Ramos (cell line): ENCODE data around the gene FYN.

Experiments used
- in situ Hi-C: fragments of 300-500 bp; cut with MboI; formaldehyde crosslinking; loops from one replicate; pipeline ENCODE4 v1.14.3; 2022; ENCODE audit warnings: low sequenced_read_pairs; ENCODE audit not compliant: unreplicated experiment

FYN gene

DNA sequence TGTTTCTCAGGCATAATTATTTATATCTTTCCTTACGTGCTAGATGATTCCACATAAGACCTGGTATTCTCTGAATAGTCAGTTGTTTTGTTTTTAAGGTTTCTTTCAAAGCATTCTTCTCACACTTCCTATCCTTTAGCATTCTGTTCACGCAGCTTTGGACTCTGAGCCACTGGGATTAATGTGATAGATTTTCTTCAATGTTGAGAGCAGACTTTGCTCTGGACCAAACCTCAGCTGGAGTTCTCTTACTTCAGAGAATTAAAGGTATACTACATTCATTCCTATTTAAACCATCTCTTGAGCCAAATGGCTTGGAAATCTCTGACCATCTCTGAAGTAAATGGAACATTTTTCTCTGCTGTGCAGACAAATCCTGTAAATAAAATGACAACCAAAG, 196.9 kb downstream of the FYN start:
- in situ Hi-C loops: no loop called here

DNA sequence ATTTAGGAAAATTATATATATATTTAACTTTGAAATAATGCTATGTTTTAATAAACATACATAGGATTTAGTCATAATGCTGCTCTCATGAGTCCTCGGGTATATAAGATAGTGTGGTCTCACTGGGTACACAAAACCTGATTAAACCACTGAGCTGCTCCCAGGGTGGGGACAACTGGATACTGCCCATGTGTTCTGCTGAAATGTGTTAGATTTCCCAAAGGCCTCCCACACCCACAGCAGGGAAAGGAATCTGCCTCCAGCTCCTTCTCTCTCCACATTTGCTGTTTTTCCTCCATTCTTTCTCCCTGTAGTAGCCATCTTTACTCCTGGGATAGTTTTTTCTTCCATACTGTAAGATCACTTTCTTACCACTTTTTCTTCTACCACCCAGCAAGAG, 198.4 kb downstream of the FYN start:
- in situ Hi-C loops: no loop called here

GRCh38 chr6:111674413-111674812, 198.8 kb downstream of the FYN start:
- in situ Hi-C loops: no loop called here

DNA sequence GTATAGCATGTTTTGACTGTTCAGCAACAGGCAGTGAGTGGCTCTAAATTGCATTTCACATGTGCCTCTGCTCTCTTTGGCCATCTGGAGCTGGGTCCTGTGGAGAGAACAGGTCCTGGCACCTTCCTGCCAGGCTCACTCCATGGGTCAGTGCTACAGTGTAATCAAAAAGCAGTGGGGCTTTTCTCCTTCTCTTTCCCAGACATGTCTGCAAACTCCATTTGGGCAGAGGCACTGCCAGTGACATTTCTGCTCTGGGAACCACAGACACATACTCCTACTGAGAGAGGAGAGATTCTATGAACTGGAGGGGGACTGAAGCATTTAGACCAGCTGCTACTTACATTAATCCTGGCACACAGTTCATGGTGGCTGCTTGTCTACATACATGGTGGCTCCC, 199.3 kb downstream of the FYN start:
- in situ Hi-C loops: no loop called here

GRCh38 chr6:111673532-111673931, 199.7 kb downstream of the FYN start:
- in situ Hi-C loops: no loop called here

DNA sequence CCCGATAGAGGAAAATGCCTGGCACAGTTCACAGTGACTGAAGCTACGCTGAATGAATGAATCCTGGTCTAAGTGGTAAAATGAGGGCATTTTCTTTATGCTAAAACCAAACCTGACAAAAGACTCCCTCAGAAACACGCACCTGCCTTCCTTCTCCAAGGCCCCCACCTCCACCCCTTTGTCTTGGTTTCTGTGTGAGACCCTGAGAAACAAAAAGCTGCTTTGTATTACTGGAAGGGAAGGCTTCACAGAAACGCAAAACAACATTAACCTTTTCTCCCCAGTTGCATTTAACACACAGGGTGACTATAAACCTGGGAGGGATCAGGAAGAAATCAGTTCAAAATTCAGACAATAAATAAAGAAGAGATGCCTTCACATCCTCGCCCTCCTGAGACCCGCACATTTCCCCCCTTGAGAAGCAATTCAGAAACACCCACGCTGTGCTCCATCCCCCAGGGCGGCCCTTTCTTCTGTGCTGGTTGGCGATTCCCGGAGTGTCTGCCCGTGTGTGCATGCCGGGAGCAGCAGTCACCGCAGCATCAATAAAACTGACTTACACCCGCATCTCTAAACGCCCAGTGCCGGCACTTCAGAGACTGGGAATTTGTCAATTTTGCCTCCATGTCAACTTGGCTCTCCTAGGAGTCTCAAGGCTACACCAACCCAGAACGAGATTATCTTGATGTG, 200.3 kb downstream of the FYN start:
- in situ Hi-C loops: no loop called here

GRCh38 chr6:111669326-111669725, 203.9 kb downstream of the FYN start:
- in situ Hi-C loops: no loop called here

GRCh38 chr6:111668410-111668809, 204.8 kb downstream of the FYN start:
- in situ Hi-C loops: no loop called here

DNA sequence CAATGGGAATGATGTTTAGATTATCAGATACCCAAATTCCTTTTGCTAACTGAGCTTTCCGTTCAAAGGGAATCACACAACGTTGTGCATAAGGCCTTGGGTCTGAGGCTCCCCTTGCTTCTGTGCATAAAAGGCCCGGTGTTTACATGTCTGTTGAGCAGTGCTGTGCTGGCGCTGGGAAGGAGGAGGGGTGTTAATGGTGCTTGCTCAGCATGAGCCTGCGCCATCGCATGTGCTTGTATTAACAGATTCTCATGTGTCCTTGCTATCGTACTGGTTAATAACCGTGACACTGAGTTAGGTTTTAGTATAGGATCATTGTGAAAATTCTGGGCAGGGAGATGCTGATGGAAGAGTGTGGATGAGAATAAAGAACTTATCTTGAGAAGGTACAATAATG, 205.3 kb downstream of the FYN start:
- in situ Hi-C loops: no loop called here

DNA sequence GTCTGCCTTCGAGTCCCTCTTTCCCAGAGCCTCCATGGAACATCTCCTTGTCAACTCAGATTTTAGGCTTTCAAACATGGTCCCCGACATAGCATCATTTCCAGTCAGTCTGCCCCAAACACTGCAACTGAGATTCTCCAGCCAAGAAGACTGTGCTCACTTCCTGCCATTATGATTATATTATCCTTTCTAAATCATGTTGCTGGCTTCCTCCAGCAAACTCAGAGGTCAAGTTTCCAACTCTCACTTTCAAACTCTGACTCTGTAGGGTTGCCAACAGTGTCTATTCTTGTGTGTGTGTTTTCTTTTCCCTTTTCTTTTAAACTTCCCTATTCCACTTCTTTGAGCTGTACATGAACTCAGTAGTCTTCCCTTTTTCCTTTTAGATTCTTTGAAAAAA, 206.4 kb downstream of the FYN start:
- in situ Hi-C loops: no loop called here

GRCh38 chr6:111664565-111665030, 208.7 kb downstream of the FYN start:
- in situ Hi-C loops: no loop called here

DNA sequence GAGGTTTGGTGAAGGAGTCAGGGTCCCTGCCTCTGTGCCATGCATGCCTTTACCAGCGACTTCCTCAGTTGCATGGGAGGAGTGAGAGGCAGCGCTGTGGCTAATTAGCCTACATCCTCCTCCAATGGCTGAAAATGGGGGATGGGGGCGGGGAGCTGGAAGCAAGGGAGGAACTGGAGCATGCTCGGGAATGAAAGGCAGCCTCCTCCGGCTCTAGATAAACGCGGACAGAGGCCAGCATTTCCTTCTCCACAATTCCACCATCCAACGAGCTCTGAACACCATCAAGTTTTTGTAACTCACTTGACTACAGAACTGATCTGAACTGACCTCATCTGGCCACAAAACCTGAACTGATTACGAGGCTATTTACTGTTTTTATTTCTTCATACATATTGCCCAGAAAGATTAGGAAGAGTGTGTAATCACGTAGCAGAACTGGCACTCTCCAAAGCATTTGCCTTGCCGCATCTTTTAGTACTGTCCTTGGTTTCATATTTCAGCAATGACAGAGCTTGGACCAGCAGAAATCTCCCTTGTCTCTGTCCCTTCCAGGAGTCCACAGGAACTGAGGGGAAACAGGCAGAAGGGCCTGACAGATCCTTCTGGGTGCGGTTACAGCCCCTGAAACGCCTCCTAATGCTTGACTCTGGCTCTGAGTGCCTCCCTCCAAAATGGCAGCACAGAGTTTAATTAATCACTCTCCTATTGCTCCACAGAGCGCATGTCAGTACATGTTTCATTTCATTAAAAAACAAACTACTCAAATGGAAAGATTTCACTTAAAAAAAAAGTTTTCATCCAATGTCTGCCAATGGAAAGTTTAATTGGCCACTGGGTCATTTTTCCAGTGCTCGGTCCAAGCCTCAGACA, 209.3 kb downstream of the FYN start:
- in situ Hi-C loops: no loop called here

GRCh38 chr6:111662794-111663593, 210.3 kb downstream of the FYN start:
- in situ Hi-C loops: no loop called here

- in situ Hi-C loops: no loop called here
Measured at GRCh38 chr6:111662072-111662793, 211.0 kb downstream of the FYN start.

- in situ Hi-C loops: no loop called here
Measured at GRCh38 chr6:111661541-111662061, 211.7 kb downstream of the FYN start.

DNA sequence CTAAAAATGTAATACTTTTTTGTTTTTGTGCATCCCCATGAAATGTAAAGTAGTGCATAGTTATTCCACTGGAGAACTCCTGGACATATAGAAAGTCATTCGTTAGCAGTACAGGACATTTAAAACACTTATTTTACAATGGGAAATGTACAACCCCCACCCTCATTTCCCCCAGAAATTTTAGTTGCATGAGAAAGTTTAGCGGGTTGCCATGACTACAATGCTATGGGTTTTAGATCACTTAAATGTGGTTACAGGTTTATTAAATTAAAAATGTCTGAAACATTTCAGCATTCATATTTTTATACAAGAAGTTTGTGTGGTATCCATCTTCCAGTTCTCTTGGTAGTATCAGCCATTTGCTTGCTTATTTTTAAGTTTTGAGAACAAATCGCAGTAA, 212.7 kb downstream of the FYN start:
- in situ Hi-C loops: no loop called here

DNA sequence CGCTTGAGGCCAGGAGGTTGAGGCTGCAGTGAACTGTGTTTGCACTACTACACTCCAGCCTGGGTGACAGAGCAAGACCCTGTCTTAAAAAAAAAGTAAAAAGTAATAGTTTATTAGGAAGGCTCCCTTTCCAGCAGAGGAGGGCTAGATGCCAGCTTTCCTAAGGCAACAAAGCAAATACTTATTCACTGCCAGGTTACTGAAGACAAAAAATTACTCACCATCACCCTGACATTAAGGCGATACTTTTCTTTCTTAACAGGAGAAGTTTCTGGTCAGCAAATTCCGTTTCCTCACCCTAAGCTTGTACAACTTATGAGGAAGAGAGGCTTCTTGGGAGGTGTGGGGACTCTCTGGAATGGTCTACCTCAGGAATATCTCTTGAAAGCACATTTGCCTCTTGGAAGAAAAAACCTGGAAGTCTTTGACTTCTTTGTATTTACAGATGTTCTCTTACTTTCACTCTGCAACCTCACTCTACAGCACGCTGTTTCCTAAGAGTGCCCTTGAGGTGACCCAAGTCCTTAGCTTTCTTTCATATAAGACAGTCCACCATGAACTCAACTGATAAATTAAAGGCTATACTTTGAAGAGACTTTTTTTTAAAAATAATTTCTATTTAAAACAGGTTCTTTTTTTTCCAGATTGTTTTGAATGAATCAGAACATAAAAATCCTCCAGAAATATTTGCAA, 214.6 kb downstream of the FYN start:
- in situ Hi-C loops: no loop called here

DNA sequence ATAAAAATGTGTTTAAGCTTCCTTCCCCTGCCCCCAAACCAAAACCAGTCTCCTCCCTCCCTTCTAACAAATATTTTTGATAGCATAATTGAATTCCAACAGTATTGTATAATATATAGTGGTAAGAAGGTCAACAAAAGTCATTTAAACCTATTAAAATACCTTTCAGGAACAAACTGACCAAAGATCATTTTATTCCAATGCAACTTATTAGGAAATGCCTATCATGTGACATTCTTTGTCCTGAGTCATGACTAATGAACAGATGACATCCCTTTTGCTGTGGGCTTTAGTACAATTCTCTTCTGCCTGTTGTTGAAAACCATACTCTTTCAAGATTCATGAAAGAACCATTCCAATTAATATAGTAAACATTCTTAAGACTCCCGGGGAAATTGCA, 216.1 kb downstream of the FYN start:
- in situ Hi-C loops: no loop called here

DNA sequence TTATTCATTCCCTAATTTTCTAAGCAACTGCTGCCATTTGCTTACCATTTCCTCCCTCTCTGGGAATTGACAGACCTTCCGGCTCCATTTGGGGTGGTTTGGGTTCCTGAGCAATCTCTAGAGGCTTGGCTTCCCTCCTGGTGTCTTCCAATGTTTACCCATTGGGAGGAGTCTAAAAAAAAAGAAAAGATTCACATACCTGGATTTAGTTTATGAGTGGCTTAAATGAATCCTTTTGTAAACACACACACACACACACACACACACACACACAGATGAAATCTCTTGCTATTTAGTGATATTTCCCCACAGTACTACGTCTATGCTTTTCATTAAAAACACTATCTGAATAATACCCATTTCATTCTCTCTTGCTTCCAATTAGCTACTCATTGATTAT, 219.3 kb downstream of the FYN start:
- in situ Hi-C loops: no loop called here
